H1 (cell line): Measurements from ENCODE around the gene DNAH1. TPM values are rescaled to one million over a fixed set of nuclear protein-coding genes. Genes with fewer than 3 reads are reported as not detected.

Experiments
- CTCF ChIA-PET: fragments of 300-600 bp; sonication (Branson Sonifier 250); formaldehyde crosslinking; loops from one replicate; lab custom pipeline; 2021; ENCODE audit not compliant: partially characterized antibody; lab: Charles Lee
- POLR2A ChIA-PET: fragments of 300-600 bp; sonication (Branson Sonifier 250); formaldehyde crosslinking; loops from one replicate; lab custom pipeline; 2021; ENCODE audit warnings: inconsistent platforms; ENCODE audit not compliant: partially characterized antibody; lab: Charles Lee
- DNase-seq, 2 experiments: peaks; one replicate each; pipeline versions ENCODE4 v3.0.0 to v3.0.0-alpha.2; 2010 to 2022; ENCODE audit warnings: low spot score in 2 of 2, low read depth in 1 of 2, mixed read lengths in 1 of 2
- FAIRE-seq: peaks from 2 replicates; lab custom pipeline; 2011; peaks lifted over from hg19 to GRCh38; lab: Jason Lieb, UNC
- H2AFZ ChIP-seq: 2 replicates; pipeline ENCODE4 v1.8.1; 2012; ENCODE audit warnings: low read length, inconsistent platforms
- H2AK5ac ChIP-seq: 2 replicates; pipeline ENCODE4 v1.6.1; 2013; ENCODE audit warnings: low read depth, low read length
- H2BK120ac ChIP-seq: replicated peaks from 2 replicates; pipeline ENCODE3; 2013; ENCODE audit warnings: low read depth, low read length, inconsistent platforms
- H2BK12ac ChIP-seq: 2 replicates; pipeline ENCODE4 v1.6.1; 2013; ENCODE audit warnings: low read depth, low read length
- H2BK15ac ChIP-seq: 2 replicates; pipeline ENCODE4 v1.6.1; 2013; ENCODE audit warnings: low read length
- H2BK20ac ChIP-seq: 2 replicates; pipeline ENCODE4 v1.6.1; 2013; ENCODE audit warnings: low read length
- H2BK5ac ChIP-seq: 2 replicates; pipeline ENCODE4 v1.6.1; 2013; ENCODE audit warnings: low read depth, low read length
- H3K14ac ChIP-seq: 2 replicates; pipeline ENCODE4 v1.6.1; 2013; ENCODE audit warnings: inconsistent platforms; ENCODE audit not compliant: insufficient read length
- H3K18ac ChIP-seq: 2 replicates; pipeline ENCODE4 v1.6.1; 2013; ENCODE audit warnings: low read length; ENCODE audit errors: extremely low read depth
- H3K23ac ChIP-seq: 2 replicates; pipeline ENCODE4 v1.6.1; 2013; ENCODE audit warnings: inconsistent platforms; ENCODE audit not compliant: insufficient read length
- H3K23me2 ChIP-seq: 2 replicates; pipeline ENCODE4 v1.6.1; 2013; ENCODE audit warnings: low read depth, low read length
- H3K27ac ChIP-seq: 2 replicates; pipeline ENCODE4 v1.6.1; 2011; ENCODE audit warnings: low read depth, low read length, inconsistent platforms
- H3K27me3 ChIP-seq, 4 experiments: replicated peaks in 1 of 4; 1 replicate in 1 of 4; 2 replicates in 3 of 4; pipeline versions ENCODE4 v1.6.1 to v1.8.1; 2011 to 2013; ENCODE audit warnings: low read length in 3 of 4, mild to moderate bottlenecking in 3 of 4, inconsistent platforms in 2 of 4, mixed read lengths in 2 of 4, moderate library complexity in 1 of 4; ENCODE audit not compliant: control insufficient read depth in 3 of 4, insufficient read depth in 3 of 4; ENCODE audit errors: extremely low read depth in 1 of 4
- H3K36me3 ChIP-seq, 4 experiments: 2 replicates each; pipeline versions ENCODE4 v1.6.1 to v1.8.1; 2011 to 2013; ENCODE audit warnings: mild to moderate bottlenecking in 4 of 4, low read length in 3 of 4, moderate library complexity in 2 of 4, control low read depth in 1 of 4, inconsistent platforms in 1 of 4; ENCODE audit not compliant: insufficient read depth in 4 of 4, control insufficient read depth in 2 of 4
- H3K4ac ChIP-seq: replicated peaks from 2 replicates; pipeline ENCODE3; 2013; ENCODE audit warnings: low read length, low read depth, mixed read lengths, inconsistent platforms; ENCODE audit not compliant: insufficient read length
- H3K4me1 ChIP-seq, 4 experiments: replicated peaks in 1 of 4; 1 replicate in 1 of 4; 2 replicates in 3 of 4; pipeline versions ENCODE4 v1.6.1 to v1.8.1; 2011 to 2013; ENCODE audit warnings: low read length in 3 of 4, inconsistent platforms in 2 of 4, mixed read lengths in 1 of 4; ENCODE audit not compliant: insufficient read depth in 4 of 4, control insufficient read depth in 3 of 4
- H3K4me2 ChIP-seq, 2 experiments: 2 replicates each; pipeline versions ENCODE4 v1.6.1 to v1.8.1; 2011 to 2013; ENCODE audit warnings: low read depth in 2 of 2, low read length in 2 of 2, control low read depth in 1 of 2, inconsistent platforms in 1 of 2, mild to moderate bottlenecking in 1 of 2; ENCODE audit not compliant: insufficient read depth in 1 of 2
- H3K4me3 ChIP-seq, 4 experiments: fragments of 200-600, 300-600 bp in 1 of 4; sonication (generic), shearing (Covaris generic), sonication (Bioruptor Twin) in 1 of 4; 2 replicates each; pipeline versions ENCODE4 v1.5.1 to v1.8.1; 2011 to 2016; ENCODE audit warnings: low read length in 4 of 4, low read depth in 3 of 4, control low read depth in 2 of 4, inconsistent platforms in 2 of 4, mild to moderate bottlenecking in 2 of 4, mixed read lengths in 1 of 4, moderate library complexity in 1 of 4; ENCODE audit not compliant: insufficient read depth in 2 of 4; ENCODE audit errors: extremely low read depth in 1 of 4
- H3K56ac ChIP-seq: replicated peaks from 2 replicates; pipeline ENCODE3; 2013; ENCODE audit warnings: low read depth, mild to moderate bottlenecking, mixed read lengths, low read length, inconsistent platforms; ENCODE audit not compliant: insufficient read length
- H3K79me1 ChIP-seq: 2 replicates; pipeline ENCODE4 v1.6.1; 2013; ENCODE audit warnings: low read depth, low read length, control low read depth
- H3K79me2 ChIP-seq, 2 experiments: 2 replicates each; pipeline versions ENCODE4 v1.6.1 to v1.8.1; 2012 to 2013; ENCODE audit warnings: low read length in 2 of 2, mild to moderate bottlenecking in 2 of 2, inconsistent platforms in 1 of 2; ENCODE audit not compliant: insufficient read depth in 2 of 2, control insufficient read depth in 1 of 2
- H3K9ac ChIP-seq, 4 experiments: replicated peaks in 1 of 4; 1 replicate in 1 of 4; 2 replicates in 3 of 4; pipeline versions ENCODE4 v1.6.1 to v1.8.1; 2011 to 2013; ENCODE audit warnings: low read depth in 3 of 4, low read length in 3 of 4, control low read depth in 2 of 4, mild to moderate bottlenecking in 2 of 4, moderate library complexity in 2 of 4, inconsistent platforms in 1 of 4; ENCODE audit errors: extremely low read depth in 1 of 4
- H3K9me3 ChIP-seq, 2 experiments: 2 replicates each; pipeline versions ENCODE4 v1.6.1 to v1.8.1; 2012 to 2013; ENCODE audit warnings: mild to moderate bottlenecking in 2 of 2, moderate library complexity in 2 of 2, control low read depth in 1 of 2, inconsistent platforms in 1 of 2, low read depth in 1 of 2, low read length in 1 of 2, mixed read lengths in 1 of 2; ENCODE audit not compliant: insufficient read depth in 2 of 2
- H4K20me1 ChIP-seq, 2 experiments: replicated peaks in 1 of 2; 2 replicates each; pipeline versions ENCODE3 to v1.8.1; 2011 to 2013; ENCODE audit warnings: inconsistent platforms in 2 of 2, low read length in 2 of 2, mild to moderate bottlenecking in 1 of 2; ENCODE audit not compliant: insufficient read depth in 2 of 2, control insufficient read depth in 1 of 2
- H4K5ac ChIP-seq: 2 replicates; pipeline ENCODE4 v1.6.1; 2013; ENCODE audit warnings: low read length, low read depth, mixed read lengths, inconsistent platforms; ENCODE audit not compliant: insufficient read length
- H4K8ac ChIP-seq: 2 replicates; pipeline ENCODE4 v1.8.0; 2013; ENCODE audit warnings: mild to moderate bottlenecking, moderate library complexity, low read length, inconsistent platforms; ENCODE audit not compliant: insufficient read depth; ENCODE audit errors: extremely low read depth
- H4K91ac ChIP-seq: replicated peaks from 2 replicates; pipeline ENCODE3; 2013; ENCODE audit warnings: low read length, mixed read lengths, inconsistent platforms; ENCODE audit not compliant: insufficient read length
- ASH2L ChIP-seq: fragments of 200-600, 300-600 bp; sonication (generic); IDR thresholded peaks from one replicate; pipeline ENCODE4 v1.7.1; 2017; ENCODE audit warnings: low read length
- ATF3 ChIP-seq: IDR thresholded peaks from 2 replicates; pipeline ENCODE4 v1.6.1; 2011; ENCODE audit warnings: low read depth, mild to moderate bottlenecking, low read length; ENCODE audit not compliant: insufficient read depth
- CHD2 ChIP-seq: IDR thresholded peaks from 2 replicates; pipeline ENCODE4 v1.6.1; 2012; ENCODE audit warnings: low read length, improper control_type of control experiment
- RAD21 ChIP-seq, 2 experiments: IDR thresholded peaks in 1 of 2; conservative IDR thresholded peaks in 1 of 2; 2 replicates each; pipeline ENCODE4 v1.6.1; 2011; ENCODE audit warnings: low read depth in 2 of 2, low read length in 2 of 2, improper control_type of control experiment in 1 of 2, inconsistent platforms in 1 of 2, mild to moderate bottlenecking in 1 of 2, moderate library complexity in 1 of 2
- SAP30 ChIP-seq: fragments of 300-600 bp; sonication (generic); IDR thresholded peaks from 2 replicates; pipeline ENCODE4 v1.7.1; 2012; ENCODE audit warnings: low read length, moderate library complexity, mild to moderate bottlenecking, inconsistent platforms; ENCODE audit not compliant: insufficient read depth, insufficient replicate concordance
- SIX5 ChIP-seq: IDR thresholded peaks from 2 replicates; pipeline ENCODE4 v1.6.1; 2011; ENCODE audit warnings: mild to moderate bottlenecking, low read depth, low read length
- SP1 ChIP-seq: IDR thresholded peaks from 2 replicates; pipeline ENCODE4 v1.6.1; 2011; ENCODE audit warnings: low read depth, low read length
- SP2 ChIP-seq: IDR thresholded peaks from 2 replicates; pipeline ENCODE4 v1.6.1; 2012; ENCODE audit warnings: mild to moderate bottlenecking, low read length, inconsistent platforms
- TAF7 ChIP-seq: optimal IDR thresholded peaks from 2 replicates; pipeline ENCODE3; 2011; ENCODE audit warnings: low read depth, mild to moderate bottlenecking, inconsistent platforms, low read length, moderate library complexity, borderline replicate concordance
- USF2 ChIP-seq: IDR thresholded peaks from 2 replicates; pipeline ENCODE4 v1.6.1; 2011; ENCODE audit warnings: low read length, improper control_type of control experiment
- YY1 ChIP-seq: IDR thresholded peaks from 2 replicates; pipeline ENCODE4 v1.6.1; 2011; ENCODE audit warnings: low read depth, mild to moderate bottlenecking, low read length
- WGBS, 2 experiments: shearing (Covaris generic) in 1 of 2; methylation state at CpG; one replicate each; pipeline versions ENCODE4 v1.1.6 to v1.1.7; 2013 to 2015; ENCODE audit warnings: low lambda C conversion rate in 2 of 2, mixed read lengths in 2 of 2, inconsistent platforms in 1 of 2, low coverage in 1 of 2, missing lambda C conversion rate in 1 of 2; ENCODE audit not compliant: insufficient replicate concordance in 2 of 2, insufficient coverage in 1 of 2, insufficient read length in 1 of 2; ENCODE audit errors: extremely low coverage in 1 of 2, missing lambda C conversion rate in 1 of 2; 5-methylcytosine and 5-hydroxymethylcytosine counted together
- polyA plus RNA-seq, 7 experiments: library from polyadenylated mRNA; depleted of rRNA in 3 of 7; stranded (reverse) in 5 of 7; unstranded in 2 of 7; fragments of >200 nt in 5 of 7; fragments of 200-250 nt in 2 of 7; gene quantifications; 1 replicate in 5 of 7; 2 replicates in 1 of 7; 4 replicates in 1 of 7; pipeline versions ENCODE4 v1.2.1 to v1.2.3, GENCODE V29; 2011 to 2013; ENCODE audit warnings: missing spikeins in 2 of 7, mixed read lengths in 2 of 7
- total RNA-seq: library from RNA; stranded (reverse); fragmentation: NEBNext Ultra II Directional; extraction: Animal tissue kit (Norgen Biotek cat#: 25700); gene quantifications from 2 replicates; pipeline ENCODE4 v1.2.1, GENCODE V29; 2021
- TF ChIP-seq, protein P1 (sequence below): IDR thresholded peaks from 2 replicates; pipeline ENCODE4 v1.6.1; 2012; ENCODE audit warnings: inconsistent platforms

DNAH1 gene
- total and polyA plus RNA-seq, 2 of the 8 experiments (the other 6 are each of a cell fraction or from before 2014, with no cell fraction given) = 1.0 to 1.5 TPM

DNA sequence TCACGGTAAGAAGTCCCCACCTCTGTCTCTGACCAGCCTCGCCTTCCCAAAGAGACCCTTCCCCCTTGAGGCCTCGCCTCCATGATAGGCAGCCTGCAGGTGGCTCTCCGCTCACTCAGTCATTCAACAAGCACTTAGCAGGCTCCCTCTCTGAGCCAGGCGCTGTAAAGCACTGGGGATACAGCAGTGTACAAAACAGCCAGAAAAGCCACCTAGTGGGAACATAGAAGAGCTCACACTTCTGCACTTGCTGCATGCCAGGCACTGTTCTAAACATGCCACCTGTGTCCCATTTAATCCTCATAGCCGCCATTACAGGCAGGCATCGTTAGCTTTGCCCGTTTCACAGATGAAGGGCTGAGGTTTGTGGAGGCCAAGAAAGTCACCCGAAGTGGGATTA lies 72.8 kb downstream of the DNAH1 start:
- WGBS, 2 experiments = 95% methylated on average over 9 of the region's 9 CpGs; no CpG with 5 or more reads in 1 of the 2 experiments
- DNase-seq (no peak), FAIRE-seq (no peak)
- Histone ChIP-seq H2BK120ac (no peak overlapping the region), H4K5ac (no peak overlapping the region), H3K4me3 (no peak overlapping the region), H3K79me2 (no peaks in the 10 kb centered on the region), H4K20me1 (peaks cover 0 to 5% of the 10 kb centered on the region in 2 experiments), H3K9ac (no peak overlapping the region), H3K4me1 (peaks cover 0 to 3% (median under 1%) of the 10 kb centered on the region in 4 experiments; a peak in 3 of 7 replicates), H3K79me1 (no peaks in the 10 kb centered on the region; the same call in 1 of the 2 replicates), H2BK12ac (no peak overlapping the region), H3K18ac (no peak overlapping the region), H3K36me3 (no peaks in the 10 kb centered on the region), H3K14ac (no peak overlapping the region), H3K9me3 (no peaks in the 10 kb centered on the region), H3K4ac (no peak overlapping the region), H3K23ac (no peak overlapping the region), H2AFZ (no peak overlapping the region), H3K27ac (no peak overlapping the region), H4K91ac (peak overlapping the region; percentile 19), H3K27me3 (no peaks in the 10 kb centered on the region), H2BK5ac (no peak overlapping the region), H3K4me2 (no peak overlapping the region), H3K23me2 (no peaks in the 10 kb centered on the region), H2BK20ac (no peak overlapping the region), H3K56ac (no peak overlapping the region), H2AK5ac (no peak overlapping the region), H2BK15ac (no peak overlapping the region), H4K8ac (peak overlapping the region; percentile 80; the same call in 1 of the 2 replicates)
- ChIA-PET CTCF (interaction anchor here (0.6 to 13.7 kb wide), 31 partner anchors 14 to 387 kb away, joined by 3 to 271 read pairs (median 6); partner anchors contain the start of genes DNAH1, GLYCTK, SEMA3G and TLR9), POLR2A (interaction anchor here (0.7 to 3.3 kb wide), 6 partner anchors 9 to 111 kb away, joined by 3 to 26 read pairs (median 4); no protein-coding TSS in a partner anchor)
- TF ChIP-seq SIX5 (no peak), SP1 (no peak), CHD2 (no peak), YY1 (no peak), USF2 (no peak), ASH2L (no peak), SAP30 (no peak), RAD21 (IDR thresholded peaks at IDR 0.05 in 1 of 2, conservative IDR thresholded peaks at IDR 0.05 in 1 of 2; ENCODE audit: low read depth in 2 of 2, low read length in 2 of 2) (no peak), SP2 (no peak), ATF3 (no peak), TAF7 (no peak)
- TF ChIP-seq, protein P1, sequence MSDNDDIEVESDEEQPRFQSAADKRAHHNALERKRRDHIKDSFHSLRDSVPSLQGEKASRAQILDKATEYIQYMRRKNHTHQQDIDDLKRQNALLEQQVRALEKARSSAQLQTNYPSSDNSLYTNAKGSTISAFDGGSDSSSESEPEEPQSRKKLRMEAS = no peak
